HG03095 (cell line): ENCODE results near the gene KLF1.
"Not testable (repeated sequence)": the region's sequence is repeated elsewhere in the genome, so short reads cannot be mapped to it uniquely, and the experiment has no call there.

Source experiments
- ATAC-seq: cut with Tn5 transposase; IDR thresholded peaks from one replicate; pipeline ENCODE4 v1.9.1; 2021; ENCODE audit warnings: moderate library complexity; ENCODE audit not compliant: unreplicated experiment

The KLF1 gene

DNA sequence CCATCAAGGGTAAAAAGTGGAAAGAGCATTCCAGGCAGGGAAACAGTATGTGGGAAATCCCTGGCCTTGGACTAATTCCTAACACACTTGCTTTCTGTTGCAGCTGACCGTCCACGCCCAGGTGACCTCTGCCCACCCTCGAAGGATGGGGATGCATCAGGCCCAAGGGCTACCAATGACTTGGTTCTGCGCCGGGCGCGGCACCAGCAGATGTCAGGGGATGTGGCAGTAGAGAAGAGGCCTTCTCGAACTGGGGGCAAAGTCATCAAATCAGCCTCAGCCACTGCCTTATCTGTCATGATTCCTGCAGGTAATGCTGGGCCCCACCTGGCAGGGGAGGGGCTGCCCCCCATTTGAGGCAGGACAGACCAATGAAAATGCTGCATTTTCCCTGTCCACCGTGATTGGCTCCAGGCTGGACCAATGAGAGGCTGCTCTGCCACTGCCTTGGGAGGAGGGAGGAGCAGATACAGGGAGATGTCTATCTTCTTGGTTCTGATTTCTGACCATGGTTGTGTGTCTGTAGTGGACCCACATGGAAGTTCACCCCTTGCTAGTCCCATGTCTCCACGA, 18.4 kb downstream of the KLF1 start:
- no peak for ATAC-seq

GRCh38 chr19:12867120-12868099, 19.6 kb downstream of the KLF1 start:
- no peak for ATAC-seq

GRCh38 chr19:12866416-12867119, 20.4 kb downstream of the KLF1 start:
- ATAC-seq, result no peak

DNA sequence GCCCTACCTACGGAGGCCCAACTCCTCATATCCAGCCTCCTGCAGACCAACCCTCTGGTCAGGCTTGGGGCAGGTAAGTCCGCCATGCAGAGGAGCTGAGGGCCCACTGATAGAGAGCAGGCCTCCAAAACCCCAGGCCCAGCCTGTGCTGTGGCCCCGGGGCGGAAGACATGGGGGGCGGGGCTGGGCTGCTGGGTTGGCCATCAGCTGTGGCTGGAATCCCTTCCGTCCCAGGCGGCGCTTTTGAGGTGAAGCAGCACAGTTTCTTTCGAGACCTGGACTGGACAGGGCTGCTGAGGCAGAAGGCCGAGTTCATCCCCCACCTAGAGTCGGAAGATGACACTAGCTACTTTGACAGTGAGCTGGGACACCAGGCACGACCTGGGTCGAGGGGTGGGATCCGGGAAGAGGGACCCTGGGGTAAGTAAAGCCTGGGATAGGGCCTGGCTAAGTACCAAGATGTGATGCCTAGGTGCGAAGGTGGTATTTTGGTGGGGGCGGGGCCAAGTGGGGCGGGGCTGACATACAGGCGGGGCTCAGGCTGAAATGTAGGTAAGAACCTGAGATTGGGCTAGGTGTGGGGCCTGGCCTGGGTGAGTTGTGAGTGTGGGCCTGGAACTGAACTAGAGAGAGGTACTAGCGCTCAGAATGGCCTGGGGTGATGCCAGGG, 21.1 kb downstream of the KLF1 start:
- ATAC-seq, result no peak

DNA sequence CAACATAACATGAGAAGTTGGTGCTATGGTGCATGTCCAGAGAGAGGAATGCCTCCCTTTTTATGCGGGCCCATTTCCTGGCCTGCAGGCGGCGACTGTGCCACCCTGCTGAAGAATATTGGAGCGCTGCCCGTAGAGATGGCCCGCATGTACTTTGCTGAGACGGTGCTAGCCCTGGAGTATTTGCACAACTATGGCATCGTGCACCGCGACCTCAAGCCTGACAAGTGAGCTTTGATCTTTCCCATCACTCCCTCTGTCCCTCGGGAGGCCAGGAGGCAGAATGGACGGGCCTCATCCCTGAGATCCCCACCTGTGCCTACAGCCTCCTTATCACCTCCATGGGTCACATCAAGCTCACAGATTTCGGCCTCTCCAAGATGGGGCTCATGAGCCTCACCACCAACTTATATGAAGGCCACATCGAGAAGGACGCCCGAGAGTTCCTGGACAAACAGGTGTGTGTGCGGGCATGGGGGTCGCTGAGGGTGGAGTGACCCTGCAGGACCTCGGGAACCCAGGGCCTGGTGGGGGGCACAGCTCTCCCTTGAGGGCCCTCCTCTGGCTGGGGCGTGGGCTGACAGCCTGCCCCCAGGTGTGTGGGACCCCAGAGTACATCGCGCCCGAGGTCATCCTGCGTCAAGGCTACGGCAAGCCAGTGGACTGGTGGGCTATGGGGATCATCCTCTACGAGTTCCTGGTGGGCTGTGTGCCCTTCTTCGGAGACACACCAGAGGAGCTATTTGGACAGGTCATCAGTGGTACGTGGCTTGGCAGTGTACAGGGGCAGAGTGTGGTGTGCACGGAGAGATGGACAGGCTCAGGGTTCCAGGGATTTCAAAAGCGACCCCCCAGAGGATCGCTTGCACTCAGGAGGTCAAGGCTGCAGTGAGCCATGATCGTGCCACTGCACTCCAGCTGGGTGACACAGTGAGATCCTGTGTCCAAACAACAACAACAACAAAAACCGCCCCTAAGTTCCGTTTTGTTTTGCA, 22.0 kb downstream of the KLF1 start:
- no peak for ATAC-seq

DNA sequence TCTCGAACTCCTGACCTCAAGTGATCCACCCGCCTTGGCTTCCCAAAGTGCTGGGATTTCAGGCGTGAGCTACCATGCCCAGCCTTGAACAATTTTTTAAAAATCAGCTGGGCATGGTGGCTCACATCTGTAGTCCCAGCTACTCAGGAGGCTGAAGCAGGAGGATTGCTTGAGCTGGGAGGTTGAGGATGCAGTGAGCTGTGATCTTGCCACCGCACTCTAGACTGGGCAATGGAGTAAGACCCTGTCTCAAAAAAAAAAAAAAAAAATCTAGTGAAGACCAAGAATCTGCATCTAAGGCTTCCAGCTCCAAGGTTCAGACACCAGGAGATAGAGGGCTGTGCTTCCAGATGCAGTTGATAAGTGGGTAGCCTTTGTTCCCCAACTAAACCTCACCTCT, 22.9 kb downstream of the KLF1 start:
- ATAC-seq, result no peak

GRCh38 chr19:12859546-12859945, 27.5 kb downstream of the KLF1 start:
- no peak for ATAC-seq

DNA sequence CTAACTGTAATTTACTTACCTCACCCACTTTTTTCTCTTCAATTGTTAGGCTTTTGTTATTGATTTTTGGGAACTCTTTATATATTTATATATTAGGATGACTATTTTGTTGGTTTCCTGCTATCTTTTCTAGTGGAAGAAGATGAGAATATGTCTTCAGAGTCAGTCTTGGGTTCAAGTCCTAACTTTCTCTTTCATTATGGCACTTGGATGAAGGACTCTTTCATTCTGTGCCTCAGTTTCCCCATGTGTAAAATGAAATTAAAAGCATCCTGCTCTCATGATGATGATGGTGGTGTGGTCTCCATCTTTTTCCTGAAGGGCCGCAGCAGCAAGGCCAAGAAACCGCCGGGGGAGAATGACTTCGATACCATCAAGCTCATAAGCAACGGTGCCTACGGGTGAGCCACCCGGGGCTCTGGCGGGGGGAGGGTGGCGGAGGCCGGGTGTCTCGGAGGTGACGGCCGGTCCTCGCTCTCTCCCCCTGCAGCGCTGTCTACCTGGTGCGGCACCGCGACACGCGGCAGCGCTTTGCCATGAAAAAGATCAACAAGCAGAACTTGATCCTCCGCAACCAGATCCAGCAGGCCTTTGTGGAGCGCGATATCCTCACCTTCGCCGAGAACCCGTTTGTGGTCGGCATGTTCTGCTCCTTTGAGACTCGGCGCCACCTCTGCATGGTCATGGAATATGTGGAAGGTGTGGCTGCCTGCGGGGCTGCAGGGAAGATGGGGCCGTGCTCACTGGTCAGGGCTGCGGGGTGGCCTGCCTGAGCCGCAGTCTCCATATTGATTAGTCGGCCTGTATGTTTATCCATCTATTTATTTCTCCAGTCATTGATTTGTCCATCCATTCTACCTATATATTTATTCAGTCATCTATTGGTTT, 28.7 kb downstream of the KLF1 start:
- no peak for ATAC-seq

- ATAC-seq, result no peak
Observed at GRCh38 chr19:12856653-12857052, 30.3 kb downstream of the KLF1 start.

DNA sequence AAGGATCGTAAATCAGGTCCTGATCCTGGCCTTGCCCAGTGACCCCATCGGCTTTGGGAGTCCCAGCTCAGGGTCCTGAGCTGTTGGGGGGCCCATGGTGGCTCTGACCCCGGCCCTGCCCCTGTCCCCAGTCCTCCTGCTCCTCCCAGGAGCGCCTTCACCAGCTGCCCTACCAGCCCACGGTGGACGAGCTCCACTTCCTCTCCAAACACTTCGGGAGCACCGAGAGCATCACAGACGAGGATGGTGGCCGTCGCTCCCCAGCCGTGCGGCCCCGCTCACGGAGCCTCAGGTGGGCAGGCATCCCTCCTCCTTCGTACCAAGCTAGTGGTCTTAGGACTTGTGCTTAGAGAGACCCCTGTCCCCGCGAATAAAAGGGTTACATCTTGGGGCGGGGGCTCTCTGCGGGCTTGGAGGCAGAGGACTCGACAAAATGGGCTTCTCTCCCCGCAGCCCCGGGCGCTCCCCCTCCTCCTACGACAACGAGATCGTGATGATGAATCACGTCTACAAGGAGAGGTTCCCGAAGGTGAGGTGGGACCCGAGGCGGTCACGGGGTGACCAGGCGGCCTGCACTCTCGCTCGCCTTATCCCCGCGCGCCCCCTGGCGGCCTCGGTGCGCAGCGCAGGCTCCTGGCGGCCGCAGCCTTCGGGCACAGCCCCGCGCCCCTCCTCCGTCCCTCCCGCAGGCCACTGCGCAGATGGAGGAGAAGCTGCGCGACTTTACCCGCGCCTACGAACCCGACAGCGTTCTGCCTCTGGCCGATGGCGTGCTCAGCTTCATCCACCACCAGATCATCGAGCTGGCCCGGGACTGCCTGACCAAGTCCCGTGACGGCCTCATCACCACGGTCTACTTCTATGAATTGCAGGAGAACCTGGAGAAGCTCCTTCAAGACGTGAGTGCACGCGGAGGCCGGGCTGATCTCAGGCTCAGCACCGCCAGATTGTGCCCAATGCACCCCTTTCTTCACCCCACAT, 39.6 kb downstream of the KLF1 start:
- no peak for ATAC-seq

DNA sequence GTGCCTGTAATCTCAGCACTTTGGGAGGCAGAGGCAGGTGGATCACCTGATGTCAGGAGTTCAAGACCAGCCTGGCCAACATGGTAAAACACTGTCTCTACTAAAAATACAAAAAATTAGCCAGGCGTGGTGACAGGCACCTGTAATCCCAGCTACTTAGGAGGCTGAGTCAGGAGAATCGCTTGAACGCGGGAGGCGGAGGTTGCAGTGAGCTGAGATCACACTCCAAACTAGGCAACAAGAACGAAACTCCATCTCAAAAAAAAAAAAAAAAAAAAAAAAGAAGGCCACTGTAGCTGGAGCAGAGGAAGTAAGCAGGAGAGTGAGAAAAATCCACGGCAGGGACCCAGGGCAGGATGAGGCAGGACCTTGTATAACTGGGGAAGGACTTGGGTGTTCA, 40.4 kb downstream of the KLF1 start:
- not testable (repeated sequence) for ATAC-seq

- ATAC-seq, result no peak
Observed at GRCh38 chr19:12843999-12844732, 42.8 kb downstream of the KLF1 start.

DNA sequence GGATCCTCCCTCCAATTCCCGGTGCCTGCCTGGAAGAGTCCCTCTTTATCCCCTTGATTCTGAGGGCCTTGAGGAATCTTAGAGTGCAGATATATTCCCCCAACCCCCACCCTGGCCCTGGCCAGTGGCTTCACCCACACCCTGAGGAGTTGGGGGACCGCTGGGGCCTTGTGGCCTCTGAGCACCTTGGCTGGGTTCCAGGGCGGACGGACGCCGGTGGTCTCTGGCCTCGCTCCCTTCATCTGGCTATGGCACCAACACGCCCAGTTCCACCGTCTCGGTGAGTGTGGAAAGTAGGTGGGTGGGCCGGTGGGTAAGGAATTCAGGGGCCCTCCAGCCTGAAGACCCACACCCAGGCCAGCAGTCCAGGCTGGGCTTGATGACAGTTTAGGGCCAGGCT, 43.7 kb downstream of the KLF1 start:
- ATAC-seq, result no peak

DNA sequence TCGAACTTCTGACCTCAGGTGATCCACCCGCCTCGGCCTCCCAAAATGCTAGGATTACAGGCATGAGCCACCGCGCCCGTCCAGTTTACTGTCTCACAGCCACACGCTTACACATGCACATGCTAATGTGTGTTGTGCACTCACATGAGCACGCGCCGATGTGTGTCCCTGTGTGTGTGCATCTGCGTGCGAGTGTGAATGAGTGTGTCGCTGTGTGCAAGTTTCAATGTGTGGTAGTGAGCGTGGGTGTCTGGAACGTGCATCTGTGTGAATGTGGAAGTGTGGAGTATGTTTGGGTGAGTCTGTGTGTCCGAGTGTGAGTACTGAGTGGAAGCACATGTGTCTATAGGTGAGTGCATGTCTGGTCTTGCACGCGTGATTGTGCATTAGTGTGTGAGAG, 44.5 kb downstream of the KLF1 start:
- ATAC-seq, result no peak

GRCh38 chr19:12841094-12841493, 45.9 kb downstream of the KLF1 start:
- ATAC-seq, result no peak

GRCh38 chr19:12840091-12841079, 46.6 kb downstream of the KLF1 start:
- no peak for ATAC-seq
